Activated CD4-positive, alpha-beta T cell treated with anti-CD3 and anti-CD28 coated beads, Interleukin-10, Interleukin-2, amounts not matched to agents 100 ng/mL and 50 ng/mL, durations not matched to agents 16 hours and 8 hours (primary cell): ENCODE results near the gene DDX54.
A peak's percentile ranks its signal among the peaks of the same experiment; 100 is the strongest.

Source experiments
- DNase-seq: peaks from one replicate; pipeline ENCODE4 v3.0.0-alpha.2; 2020

Gene DDX54

GRCh38 chr12:113186666-113187325, 1.5 kb upstream of the DDX54 start:
- DNase-seq, result no peak

GRCh38 chr12:113186033-113186365, 721 bp upstream of the DDX54 start:
- peak; percentile 23 for DNase-seq

- peak; percentile 94 for DNase-seq
These were observed 438 bp downstream of the DDX54 start for GRCh38 chr12:113184900-113185179.

- DNase-seq, result no peak
These were observed 979 bp downstream of the DDX54 start for GRCh38 chr12:113184098-113184899.

GRCh38 chr12:113183030-113183589, 2.2 kb downstream of the DDX54 start:
- DNase-seq, result no peak

- DNase-seq, result no peak
These were observed 3.3 kb downstream of the DDX54 start for GRCh38 chr12:113181975-113182374.

GRCh38 chr12:113180333-113180732, 4.9 kb downstream of the DDX54 start:
- DNase-seq, result no peak

GRCh38 chr12:113179023-113179422, 6.3 kb downstream of the DDX54 start:
- no peak for DNase-seq

GRCh38 chr12:113174461-113175384, 10.6 kb downstream of the DDX54 start:
- peak; percentile 82 for DNase-seq

GRCh38 chr12:113173081-113173698, 12.1 kb downstream of the DDX54 start:
- DNase-seq, result no peak

- no peak for DNase-seq
These were observed 13.1 kb downstream of the DDX54 start for GRCh38 chr12:113172185-113172584.

GRCh38 chr12:113171543-113171942, 13.7 kb downstream of the DDX54 start:
- DNase-seq, result no peak

- DNase-seq, result no peak
These were observed 14.4 kb downstream of the DDX54 start for GRCh38 chr12:113170926-113171325.

GRCh38 chr12:113170457-113170856, 14.8 kb downstream of the DDX54 start:
- DNase-seq, result no peak

GRCh38 chr12:113169697-113170096, 15.6 kb downstream of the DDX54 start:
- DNase-seq, result no peak

- no peak for DNase-seq
These were observed 17.4 kb downstream of the DDX54 start for GRCh38 chr12:113167868-113168267.

- no peak for DNase-seq
These were observed 19.5 kb downstream of the DDX54 start for GRCh38 chr12:113165521-113166450.

GRCh38 chr12:113164014-113164413, 21.3 kb downstream of the DDX54 start:
- no peak for DNase-seq

GRCh38 chr12:113163030-113163360, 22.3 kb downstream of the DDX54 start:
- no peak for DNase-seq

GRCh38 chr12:113162102-113163029, 22.9 kb downstream of the DDX54 start:
- no peak for DNase-seq
